ENCODE results near the gene MMP15.

- TF ChIP-seq CTCF (conservative IDR thresholded peaks at IDR 0.05; ENCODE audit: low read depth, low read length) (no peak), MXI1 (IDR thresholded peaks at IDR 0.05; ENCODE audit: borderline replicate concordance, low read depth, low read length) (no peak), POLR2A (IDR thresholded peaks at IDR 0.05; ENCODE audit: low read depth, low read length) (no peak), RAD21 (IDR thresholded peaks at IDR 0.05; ENCODE audit: low read length) (no peak), USF2 (IDR thresholded peaks at IDR 0.05; ENCODE audit: low read depth, low read length) (no peak), MAFK (IDR thresholded peaks at IDR 0.05; ENCODE audit: low read depth, low read length) (no peak), RCOR1 (IDR thresholded peaks at IDR 0.05; ENCODE audit: insufficient replicate concordance, low read length) (no peak), MAZ (IDR thresholded peaks at IDR 0.05; ENCODE audit: borderline replicate concordance, low read depth, low read length) (no peak), CEBPB (IDR thresholded peaks at IDR 0.05; ENCODE audit: low read depth, low read length) (no peak), RFX5 (IDR thresholded peaks at IDR 0.05; ENCODE audit: low read depth, low read length) (no peak), ELK1 (IDR thresholded peaks at IDR 0.05; ENCODE audit: borderline replicate concordance, low read depth, low read length) (no peak), NFE2L2 (IDR thresholded peaks at IDR 0.05; ENCODE audit: low read depth, low read length) (no peak), BHLHE40 (IDR thresholded peaks at IDR 0.05; ENCODE audit: low read depth, low read length) (no peak)
Measured at GRCh38 chr16:57998486-57998885, 27.1 kb upstream of the MMP15 start.

All from IMR-90 (cell line).